Pons (tissue), 1 donor: Measurements from ENCODE around the gene PRKG1.

Experiments used
- DNase-seq: peaks from one replicate; pipeline ENCODE4 v3.0.0-alpha.2; 2016; ENCODE audit warnings: low spot score

PRKG1 gene

DNA sequence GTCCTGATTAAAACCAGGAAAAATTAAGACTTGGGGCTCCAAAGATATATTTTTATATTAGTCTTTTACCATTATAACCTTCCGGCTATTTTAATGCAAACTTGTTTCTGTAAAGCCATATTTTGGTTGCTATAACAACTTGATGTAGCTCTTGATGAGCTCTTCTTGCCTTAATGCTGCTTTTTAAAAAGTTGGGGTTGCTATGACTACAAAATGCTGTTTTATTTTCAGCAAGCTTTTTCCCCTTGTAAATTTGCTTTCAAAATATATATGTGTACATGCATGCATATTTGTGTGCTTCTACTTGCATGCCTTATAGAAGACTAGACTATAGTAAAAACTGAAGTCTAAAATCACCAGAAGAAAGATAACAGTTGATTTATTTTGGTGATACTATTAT is 525.4 kb downstream of the PRKG1 start:
- no peak for DNase-seq

DNA sequence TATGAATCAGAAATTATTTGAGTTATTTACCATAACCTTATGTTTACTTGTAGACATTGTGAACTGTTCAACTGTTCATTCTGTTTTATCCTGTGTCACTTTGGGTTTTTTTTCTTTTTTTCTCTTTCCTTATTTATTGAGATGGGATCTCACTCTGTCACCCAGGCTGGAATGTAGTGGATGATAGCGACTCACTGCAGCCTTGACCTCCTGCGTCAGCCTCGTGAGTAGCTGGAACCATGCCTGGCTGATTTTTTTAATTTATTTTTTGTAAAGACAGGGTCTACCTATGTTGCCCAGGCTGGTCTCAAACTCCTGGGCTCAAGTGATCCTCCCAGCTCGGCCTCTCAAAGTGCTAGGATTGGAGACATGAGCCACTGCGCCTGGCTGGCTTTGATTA is 528.0 kb downstream of the PRKG1 start:
- no peak for DNase-seq

DNA sequence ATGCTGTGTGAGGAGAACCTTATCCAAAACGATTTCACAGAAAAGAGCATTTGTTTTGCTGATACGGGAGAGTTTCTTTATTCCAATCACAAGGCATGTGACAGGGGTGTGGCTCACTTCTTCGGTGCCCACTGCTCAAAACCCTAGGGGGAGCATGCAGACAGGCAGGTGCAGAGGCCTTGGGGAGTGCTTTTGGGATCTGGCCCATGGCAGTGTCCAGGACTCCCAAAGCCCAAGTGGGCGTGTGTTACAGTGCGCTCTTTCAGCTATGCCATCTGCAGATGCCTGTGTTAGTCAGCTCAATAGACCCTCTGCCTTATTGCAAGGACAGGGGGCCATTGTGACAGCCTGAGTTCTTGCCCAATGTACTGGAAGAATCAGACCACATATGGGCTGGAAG is 530.3 kb downstream of the PRKG1 start:
- DNase-seq, result no peak

DNA sequence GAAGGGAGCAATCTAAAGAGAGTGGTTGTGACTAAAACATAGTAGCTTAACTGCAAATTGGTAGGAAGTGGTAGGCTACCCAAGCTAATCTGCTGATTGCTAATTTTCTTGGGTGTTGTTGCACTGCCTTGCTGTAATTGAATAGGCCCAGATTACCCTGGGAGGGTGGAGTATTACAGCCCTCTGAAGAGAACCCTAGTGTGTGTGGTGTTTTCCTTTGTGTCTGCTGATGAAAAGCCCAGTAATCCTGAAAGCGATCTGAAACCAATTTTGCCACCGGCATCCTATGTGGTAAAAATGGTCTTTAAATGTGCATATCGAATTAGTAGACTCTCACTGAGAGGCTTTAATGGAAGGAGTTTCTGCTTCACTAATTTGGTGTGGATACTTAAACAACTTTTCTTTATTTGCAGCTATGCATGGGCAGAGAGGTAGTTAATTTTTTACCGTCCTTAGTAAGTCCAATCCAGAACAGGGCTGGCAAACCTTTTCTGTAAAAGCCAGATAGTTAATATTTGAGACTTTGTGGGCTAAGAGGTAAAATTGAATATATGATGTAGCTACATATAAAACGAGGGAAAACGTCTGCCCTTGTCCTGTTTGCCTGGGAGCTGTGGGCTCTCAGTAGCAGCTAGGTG is 532.7 kb downstream of the PRKG1 start:
- no peak for DNase-seq

DNA sequence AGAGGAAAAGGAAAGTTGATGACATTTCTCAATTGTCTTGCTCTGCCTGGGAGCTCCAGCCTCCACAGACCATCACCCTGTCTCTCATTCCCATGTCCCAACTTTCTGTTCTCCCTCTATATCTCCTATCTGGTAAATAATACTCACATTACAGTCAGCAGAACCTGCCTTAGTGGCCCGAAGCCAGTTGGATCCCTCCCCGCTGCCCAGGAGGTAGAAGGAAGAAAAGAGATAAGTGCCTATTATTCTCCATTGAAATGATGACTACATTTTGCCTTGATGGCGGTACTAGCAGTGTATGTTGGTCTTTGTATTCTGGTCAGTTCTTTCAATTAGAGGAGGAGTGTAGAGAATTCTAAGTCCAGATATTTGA is 533.2 kb downstream of the PRKG1 start:
- no peak for DNase-seq

DNA sequence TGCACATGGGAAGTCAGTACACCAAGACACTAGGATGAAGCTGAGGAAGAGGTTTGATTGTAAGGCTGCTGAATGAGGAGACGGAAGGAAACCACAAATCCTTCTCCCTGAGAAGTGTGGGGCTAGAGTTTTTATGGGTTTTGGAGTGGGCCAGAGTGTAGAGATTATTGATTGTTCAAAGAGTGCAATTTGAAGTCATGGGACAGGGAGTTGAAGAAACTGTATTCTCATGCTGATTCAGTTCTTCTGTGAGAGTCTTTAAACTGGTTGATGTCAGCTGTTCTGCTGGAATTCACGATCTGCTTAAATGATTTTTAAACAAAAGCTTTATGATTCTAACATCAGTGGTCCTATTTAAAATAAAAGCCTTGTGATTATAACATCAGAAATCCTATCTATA is 533.9 kb downstream of the PRKG1 start:
- no peak for DNase-seq

DNA sequence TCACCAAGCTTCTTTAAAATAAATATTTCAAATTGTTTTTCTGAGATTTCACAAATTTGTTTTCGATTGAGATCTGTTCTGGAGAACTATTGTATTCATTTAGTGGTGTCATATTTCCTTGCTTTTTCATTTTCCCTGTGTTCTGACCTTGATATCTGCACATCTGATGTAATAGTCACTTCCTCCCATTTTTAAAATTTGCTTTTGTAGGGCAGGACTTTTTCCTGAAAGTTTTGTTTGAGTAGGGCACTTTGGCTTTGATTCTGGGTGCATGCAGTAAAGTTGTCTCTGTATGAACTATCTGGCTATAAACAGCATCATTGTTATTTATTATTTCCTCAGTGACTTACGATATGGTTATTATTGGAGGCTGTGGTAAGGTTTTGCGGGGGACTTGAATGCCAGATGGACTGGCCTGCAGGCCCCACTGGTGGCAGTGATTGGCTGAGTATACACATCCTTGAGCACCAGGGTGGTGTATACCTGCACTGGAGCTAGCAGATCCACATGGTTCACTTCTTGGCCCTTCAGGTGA is 541.5 kb downstream of the PRKG1 start:
- DNase-seq, result no peak

DNA sequence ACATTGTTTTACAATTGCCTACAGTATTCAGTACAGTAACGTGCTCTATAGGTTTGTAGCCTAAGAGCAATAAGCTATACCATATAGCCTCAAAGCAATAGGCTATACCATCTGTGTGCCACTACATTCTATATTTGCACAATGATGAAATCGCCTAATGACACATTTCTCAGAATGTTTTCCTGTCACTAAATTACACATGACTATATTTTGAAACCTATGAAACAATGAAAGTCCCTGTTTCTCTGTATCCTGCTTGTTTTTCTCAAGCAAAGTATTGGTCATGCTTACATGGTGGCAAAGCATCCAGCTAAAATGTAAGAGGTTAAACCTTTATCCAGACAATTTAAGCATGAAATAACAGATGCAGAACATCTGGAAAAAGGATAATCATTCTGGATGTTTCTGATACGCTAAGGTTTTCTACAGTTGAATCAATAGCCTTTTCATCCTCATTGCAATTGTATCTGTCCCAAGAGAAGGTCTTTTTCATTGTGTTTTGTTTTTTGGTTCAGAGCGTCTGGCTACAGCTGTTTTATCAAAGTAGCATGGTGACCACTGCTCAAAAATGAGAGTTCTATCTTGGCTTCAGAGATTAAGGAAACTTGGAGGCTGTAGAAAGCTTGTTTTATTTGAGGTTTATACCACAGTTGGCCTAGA is 543.4 kb downstream of the PRKG1 start:
- DNase-seq, result peak; percentile 26

DNA sequence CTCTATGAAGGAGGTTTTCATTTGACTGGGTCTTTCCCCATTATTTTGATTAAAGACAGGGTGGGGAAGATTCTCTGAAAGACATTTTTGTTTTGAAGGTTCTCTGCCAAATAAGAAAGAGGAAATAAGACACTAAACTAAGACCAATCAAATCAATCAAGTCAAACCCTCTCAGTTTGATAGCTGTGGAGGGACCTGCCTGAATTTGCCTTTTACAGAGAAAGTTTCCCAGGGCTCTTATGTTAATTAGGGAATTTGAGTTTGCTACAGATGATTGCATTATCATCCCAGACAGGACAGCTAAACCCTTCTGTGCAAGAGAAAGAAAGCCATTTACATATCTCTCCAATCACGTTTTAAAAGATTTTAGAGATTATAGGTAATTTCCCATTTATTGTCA is 545.1 kb downstream of the PRKG1 start:
- no peak for DNase-seq

DNA sequence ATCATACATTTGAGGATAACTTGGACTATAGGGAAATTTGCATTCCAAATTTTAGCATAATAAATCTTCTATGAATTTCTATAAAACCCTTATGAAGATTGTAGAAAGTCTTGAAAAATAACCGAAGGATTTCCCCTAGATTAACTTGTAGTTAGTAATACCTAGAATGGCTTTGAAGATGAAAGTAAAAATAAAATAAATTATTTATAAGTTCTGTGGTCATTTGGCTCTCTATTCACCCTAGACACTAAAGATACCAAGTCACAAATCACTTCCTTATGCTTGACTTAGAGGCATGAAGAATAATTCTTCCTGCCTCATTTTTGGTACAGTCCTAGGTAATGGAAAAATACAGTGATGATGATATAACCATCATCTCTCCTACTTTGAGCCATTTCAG is 545.8 kb downstream of the PRKG1 start:
- DNase-seq, result no peak

DNA sequence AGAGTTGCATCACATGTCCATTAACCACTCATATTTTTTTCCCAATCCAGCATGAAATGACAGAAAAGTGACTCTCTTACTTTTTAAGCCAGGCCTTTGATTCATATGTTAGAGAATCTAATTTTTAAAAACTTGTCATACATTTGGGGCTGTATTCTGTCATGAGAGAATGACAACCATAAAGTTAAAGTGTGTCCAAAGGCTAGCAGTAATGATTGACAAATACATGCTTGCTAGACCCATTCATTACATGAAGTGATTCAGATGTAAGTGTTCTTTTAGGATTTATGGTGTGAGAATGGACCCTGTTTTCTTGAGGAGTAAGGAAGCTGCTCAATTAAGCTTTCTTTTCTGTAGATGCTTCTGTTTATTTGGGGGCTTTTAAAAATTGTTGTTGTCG is 549.7 kb downstream of the PRKG1 start:
- DNase-seq, result no peak

DNA sequence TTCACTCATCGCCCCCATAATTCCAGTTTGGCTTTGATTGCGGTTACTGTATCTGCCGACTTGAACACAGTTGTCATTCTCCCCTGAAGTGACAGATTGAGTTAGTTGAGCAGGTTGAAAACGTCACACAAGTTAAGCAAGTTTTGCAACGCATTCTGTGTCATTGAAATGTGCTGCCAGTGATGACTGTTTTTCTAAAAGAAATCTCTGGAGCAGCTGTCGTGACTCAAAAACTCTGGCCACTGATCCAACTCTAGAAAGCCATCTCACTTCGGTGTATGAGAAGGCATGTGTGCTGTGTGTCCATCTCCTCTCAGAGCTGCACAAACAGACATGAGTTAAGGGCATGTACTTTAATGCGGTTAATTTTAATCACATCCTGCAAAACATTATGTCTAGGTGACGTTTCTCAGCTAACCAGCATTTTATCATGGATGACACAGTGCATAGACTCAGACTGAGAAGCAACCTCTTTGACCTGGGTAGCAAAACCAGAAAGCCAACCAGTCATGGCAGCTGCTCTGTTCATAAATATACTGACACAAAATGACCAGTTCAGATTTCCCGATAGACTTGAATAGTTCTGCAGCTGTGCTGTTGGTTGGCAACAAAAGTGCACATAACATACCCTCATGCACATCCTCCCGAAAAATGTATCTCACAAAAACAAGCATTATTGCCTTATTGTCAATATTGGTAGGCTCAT is 555.8 kb downstream of the PRKG1 start:
- no peak for DNase-seq

DNA sequence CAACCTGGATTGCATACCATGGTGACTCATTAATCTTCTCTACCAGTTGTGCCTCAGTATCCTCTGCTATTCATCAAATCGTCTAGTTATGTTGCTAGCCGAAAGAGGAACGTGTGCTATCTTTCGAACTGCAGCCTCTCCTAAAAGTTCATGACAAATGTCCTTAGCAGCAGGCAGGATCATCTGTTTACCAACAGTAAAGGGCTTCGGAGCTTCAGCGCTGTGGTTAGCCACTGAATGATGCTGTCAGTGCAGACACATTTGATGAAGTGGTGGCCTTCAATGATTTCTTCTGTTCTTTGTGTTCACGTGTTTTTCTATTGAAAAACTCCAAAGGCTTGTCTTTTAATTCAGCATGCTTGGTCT is 556.3 kb downstream of the PRKG1 start:
- DNase-seq, result peak; percentile 22

DNA sequence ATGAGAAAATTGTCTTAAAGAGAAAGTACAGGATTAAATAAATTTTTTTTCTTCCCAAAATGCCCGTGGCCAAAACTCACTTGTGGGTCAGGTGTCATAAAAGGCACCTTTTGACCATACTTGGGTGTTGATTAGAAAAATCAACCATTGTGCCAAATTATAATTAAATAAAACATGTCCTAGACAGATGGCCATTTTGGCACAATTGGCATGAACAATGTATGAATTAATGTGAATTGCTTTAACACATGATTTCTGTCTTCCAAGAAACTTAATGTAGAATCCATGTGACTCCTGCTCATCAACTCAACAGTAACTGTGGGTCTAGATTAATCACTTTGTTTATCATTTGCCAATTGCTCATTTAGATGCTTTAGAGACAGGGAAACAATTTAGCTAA is 561.1 kb downstream of the PRKG1 start:
- DNase-seq, result no peak

DNA sequence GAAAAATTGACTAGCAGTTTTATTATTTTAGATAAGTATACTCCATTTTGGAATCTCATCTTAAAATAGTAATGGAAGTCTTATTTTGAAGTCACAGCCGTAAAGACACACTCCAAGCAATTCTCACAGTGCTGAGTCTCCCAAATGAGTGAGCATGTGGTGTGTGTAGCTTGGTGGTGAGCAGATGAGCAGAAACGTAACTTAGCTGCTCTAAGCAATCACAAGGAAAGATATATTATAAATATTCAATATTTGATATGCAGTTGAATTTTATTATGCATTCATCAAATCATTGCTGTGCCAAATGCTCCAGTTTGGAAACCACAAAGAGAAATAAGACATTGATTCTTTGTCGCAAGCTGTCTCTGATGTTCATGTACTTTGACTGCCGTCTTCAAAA is 563.9 kb downstream of the PRKG1 start:
- DNase-seq, result no peak

DNA sequence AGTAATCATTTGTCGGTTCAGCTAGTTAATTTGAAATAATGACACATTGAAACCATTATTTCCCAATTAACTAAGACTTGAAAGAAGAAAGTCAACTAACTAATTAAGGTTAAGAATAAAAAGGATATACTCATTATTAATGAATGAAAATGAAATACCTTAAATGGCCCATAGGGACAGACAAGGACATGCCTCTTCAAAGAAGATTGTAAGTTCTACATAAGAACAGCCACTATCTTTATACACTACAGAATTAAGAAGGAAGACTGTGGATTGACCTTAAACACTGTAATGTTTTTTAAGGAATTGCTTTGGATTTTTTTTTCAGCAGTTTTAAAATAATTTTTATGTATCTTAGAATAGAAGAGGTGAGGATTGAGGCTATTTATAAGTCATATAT is 564.5 kb downstream of the PRKG1 start:
- DNase-seq, result no peak

DNA sequence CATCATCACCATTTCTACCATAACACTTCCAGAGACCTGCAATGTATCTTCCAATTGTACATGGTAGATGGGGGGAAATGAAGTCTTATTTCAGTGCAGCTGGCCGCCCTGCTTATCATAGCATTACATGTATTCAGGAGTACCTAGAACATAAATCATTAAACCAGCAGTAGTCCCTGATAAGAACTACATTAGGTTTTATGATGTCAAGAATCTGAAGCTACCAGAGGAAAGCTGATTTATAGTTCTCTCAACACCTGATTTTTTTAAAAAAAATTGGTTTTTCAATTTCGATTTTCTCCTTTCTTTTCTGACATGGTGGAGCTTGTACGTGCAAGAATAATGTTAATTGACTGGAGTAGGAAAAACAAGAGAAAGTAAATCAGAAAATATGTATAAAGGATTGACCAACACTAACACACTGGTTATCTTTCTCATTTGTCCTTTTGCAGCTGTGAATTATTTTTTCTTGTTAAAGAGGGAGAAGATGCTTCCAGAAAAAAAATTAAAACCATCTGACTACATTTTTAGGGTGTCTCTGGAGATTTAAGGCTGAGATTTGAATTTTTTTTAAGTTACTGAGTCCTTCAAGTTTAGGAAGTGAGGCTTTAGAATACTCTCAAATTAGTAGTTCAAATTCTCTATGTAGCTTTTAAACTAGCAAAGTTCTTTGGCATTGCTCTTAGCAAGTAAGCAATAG is 566.0 kb downstream of the PRKG1 start:
- DNase-seq, result no peak

DNA sequence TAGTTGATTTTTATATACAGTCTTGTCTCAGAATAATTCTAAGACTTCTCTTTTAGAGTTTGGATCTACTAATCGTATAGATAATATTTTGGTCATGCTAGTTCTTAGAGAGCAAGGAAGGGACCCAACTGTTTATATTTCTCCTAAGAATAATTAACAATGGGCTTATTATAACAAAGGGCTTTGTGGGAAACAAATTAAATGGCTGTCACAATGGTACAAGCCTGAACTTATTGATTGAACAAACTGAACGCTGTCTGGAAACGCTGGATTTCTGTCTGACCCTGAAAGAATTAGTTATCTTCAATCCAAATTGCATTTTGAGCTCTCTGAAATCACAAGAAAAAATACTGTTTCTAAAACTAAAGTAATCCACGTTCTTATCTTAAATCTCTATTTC is 568.3 kb downstream of the PRKG1 start:
- peak; percentile 92 for DNase-seq

DNA sequence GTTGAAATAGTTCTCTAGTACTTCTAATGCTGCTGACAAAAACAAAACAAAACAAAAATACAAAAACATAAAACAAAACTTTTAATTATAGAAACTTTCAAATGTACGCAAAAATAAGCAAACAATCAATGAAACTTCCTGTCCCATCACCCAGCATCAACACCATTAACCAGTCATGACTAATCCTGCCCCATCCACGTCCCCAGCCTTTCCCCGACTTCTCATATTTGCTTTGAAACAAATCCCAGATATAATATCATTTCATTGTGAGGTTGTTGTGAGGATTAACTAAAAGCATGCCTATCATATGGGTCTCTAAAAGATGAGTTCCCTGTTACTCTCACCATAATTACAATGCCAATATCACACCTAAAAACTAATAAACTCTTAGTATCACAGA is 569.4 kb downstream of the PRKG1 start:
- no peak for DNase-seq

DNA sequence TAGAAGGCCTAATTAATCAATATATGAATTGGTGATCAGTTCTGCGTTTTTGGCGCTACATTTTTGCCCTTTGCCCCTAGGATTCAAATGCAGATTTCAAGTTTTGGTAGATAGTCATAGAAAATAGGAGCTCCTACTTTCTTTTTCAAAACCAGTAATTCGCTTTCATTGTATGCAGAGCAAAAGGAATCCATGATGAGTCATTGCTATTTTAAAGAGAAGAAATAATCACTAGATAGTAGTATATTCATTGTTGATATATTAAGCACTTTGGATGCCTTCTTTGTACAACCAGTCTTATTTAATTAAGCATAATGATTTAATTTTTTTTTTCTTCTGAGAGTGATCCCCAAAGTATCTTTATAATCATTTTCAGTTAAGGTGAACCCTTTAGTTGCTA is 574.8 kb downstream of the PRKG1 start:
- no peak for DNase-seq

DNA sequence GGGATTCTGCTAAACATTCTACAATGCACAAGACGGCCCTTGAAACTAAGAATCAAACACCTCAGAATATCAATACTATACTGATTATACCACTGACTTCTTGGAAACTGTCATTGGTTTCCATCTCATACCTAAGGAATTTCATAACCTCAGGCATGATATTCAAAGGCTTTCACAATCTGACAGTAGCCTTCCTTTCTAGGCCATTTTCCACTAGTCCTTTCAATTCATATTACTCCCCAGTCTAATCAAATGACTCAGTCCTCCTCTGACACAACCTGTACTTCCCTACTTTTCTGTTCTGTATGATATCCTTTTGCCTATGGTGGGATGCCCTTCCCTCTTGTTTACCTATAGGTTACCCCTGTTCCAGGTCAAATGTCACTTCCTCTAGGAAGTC is 576.8 kb downstream of the PRKG1 start:
- DNase-seq, result no peak

DNA sequence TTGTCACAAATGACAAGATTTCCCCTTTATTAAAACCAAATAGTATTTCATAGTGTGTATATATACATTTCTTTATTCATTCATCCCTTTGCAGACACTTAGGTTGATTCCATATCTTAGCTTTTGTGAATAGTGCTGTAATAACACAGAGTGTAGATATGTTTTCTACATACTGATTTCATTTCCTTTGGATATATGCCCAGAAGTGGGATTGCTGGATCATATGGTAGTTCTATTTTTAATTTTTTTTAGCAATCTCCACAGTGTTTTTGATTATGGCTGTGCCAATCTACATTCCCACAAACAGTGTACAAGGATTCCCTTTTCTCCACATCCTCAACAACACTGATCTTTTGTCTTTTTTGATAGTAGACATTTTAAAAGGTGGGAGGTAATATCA is 578.7 kb downstream of the PRKG1 start:
- DNase-seq, result no peak

DNA sequence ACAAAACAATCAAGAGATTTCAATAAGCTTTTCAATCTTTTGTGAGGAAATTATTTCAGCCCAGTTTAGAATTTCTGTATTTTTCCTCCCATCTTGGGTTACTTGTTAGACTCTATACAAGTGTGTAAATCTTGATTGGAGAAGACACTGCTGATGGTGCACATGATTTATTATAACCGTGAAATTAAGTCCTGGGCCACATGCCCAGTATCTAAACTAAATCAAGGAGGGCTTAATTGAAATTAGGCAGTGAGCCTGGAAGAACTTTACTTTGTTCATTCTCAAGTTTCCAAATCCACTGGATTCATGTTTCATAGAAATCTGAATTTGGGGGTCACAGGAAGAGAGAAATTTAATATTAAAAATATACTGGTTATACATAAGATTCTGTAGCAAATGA is 580.6 kb downstream of the PRKG1 start:
- no peak for DNase-seq
